Astrocyte (in vitro differentiated cells and primary cell): ENCODE results near the gene MAPKAP1. TPM values are rescaled to one million over a fixed set of nuclear protein-coding genes. Genes with fewer than 3 reads are reported as not detected.

ENCODE experiments used
- DNase-seq: peaks from one replicate; pipeline ENCODE4 v3.0.0-alpha.2; 2010; ENCODE audit warnings: low read depth
- FAIRE-seq: peaks from 2 replicates; lab custom pipeline; 2011; peaks lifted over from hg19 to GRCh38; lab: Jason Lieb, UNC
- H2AFZ ChIP-seq: 2 replicates; pipeline ENCODE4 v1.6.0; 2012; ENCODE audit warnings: low read depth, low read length, inconsistent platforms
- H3K27ac ChIP-seq: 2 replicates; pipeline ENCODE4 v1.5.1; 2011; ENCODE audit warnings: low read depth, low read length, inconsistent platforms
- H3K27me3 ChIP-seq: 2 replicates; pipeline ENCODE4 v1.6.0; 2011; ENCODE audit warnings: low read length, inconsistent platforms; ENCODE audit not compliant: insufficient read depth
- H3K36me3 ChIP-seq: 2 replicates; pipeline ENCODE4 v1.5.1; 2011; ENCODE audit warnings: low read length, inconsistent platforms; ENCODE audit not compliant: insufficient read depth
- H3K4me1 ChIP-seq: 2 replicates; pipeline ENCODE4 v1.5.1; 2011; ENCODE audit warnings: low read length, inconsistent platforms; ENCODE audit not compliant: insufficient read depth
- H3K4me2 ChIP-seq: 2 replicates; pipeline ENCODE4 v1.6.0; 2012; ENCODE audit warnings: low read length, inconsistent platforms
- H3K4me3 ChIP-seq: 2 replicates; pipeline ENCODE4 v1.5.1; 2011; ENCODE audit warnings: low read depth, mild to moderate bottlenecking, low read length, inconsistent platforms; ENCODE audit not compliant: insufficient read depth
- H3K79me2 ChIP-seq: 2 replicates; pipeline ENCODE4 v1.6.0; 2012; ENCODE audit warnings: mild to moderate bottlenecking, low read length, inconsistent platforms; ENCODE audit not compliant: insufficient read depth
- H3K9ac ChIP-seq: 2 replicates; pipeline ENCODE4 v1.6.0; 2012; ENCODE audit warnings: mild to moderate bottlenecking, low read length, inconsistent platforms
- H3K9me3 ChIP-seq: 2 replicates; pipeline ENCODE4 v1.5.1; 2012; ENCODE audit warnings: low read depth, mild to moderate bottlenecking, low read length, inconsistent platforms; ENCODE audit not compliant: insufficient read depth
- H4K20me1 ChIP-seq: 2 replicates; pipeline ENCODE4 v1.6.0; 2012; ENCODE audit warnings: low read length, inconsistent platforms; ENCODE audit not compliant: insufficient read depth
- H3K27ac Mint-ChIP-seq: one replicate; pipeline ENCODE4 v1.8.0; 2021; ENCODE audit warnings: mild to moderate bottlenecking, mixed read lengths; ENCODE audit not compliant: unreplicated experiment
- H3K27me3 Mint-ChIP-seq: one replicate; pipeline ENCODE4 v1.8.0; 2021; ENCODE audit warnings: low read depth, mixed read lengths; ENCODE audit not compliant: unreplicated experiment
- H3K36me3 Mint-ChIP-seq: one replicate; pipeline ENCODE4 v1.8.0; 2021; ENCODE audit warnings: low read depth, mixed read lengths; ENCODE audit not compliant: unreplicated experiment
- H3K4me1 Mint-ChIP-seq: one replicate; pipeline ENCODE4 v1.8.0; 2021; ENCODE audit warnings: low read depth, mixed read lengths; ENCODE audit not compliant: unreplicated experiment
- H3K4me3 Mint-ChIP-seq: one replicate; pipeline ENCODE4 v1.8.0; 2021; ENCODE audit warnings: mild to moderate bottlenecking, moderate library complexity, mixed read lengths; ENCODE audit not compliant: unreplicated experiment
- H3K9me3 Mint-ChIP-seq: one replicate; pipeline ENCODE4 v1.8.0; 2021; ENCODE audit warnings: mild to moderate bottlenecking, mixed read lengths; ENCODE audit not compliant: unreplicated experiment
- CTCF ChIP-seq: IDR thresholded peaks from 2 replicates; pipeline ENCODE4 v1.5.1; 2011; ENCODE audit warnings: low read depth, mild to moderate bottlenecking, inconsistent platforms, low read length, moderate library complexity; ENCODE audit not compliant: insufficient read depth
- EZH2 ChIP-seq: IDR thresholded peaks from 2 replicates; pipeline ENCODE4 v1.6.1; 2012; ENCODE audit warnings: mild to moderate bottlenecking, low read length, inconsistent platforms; ENCODE audit not compliant: insufficient read depth
- total RNA-seq: library from RNA; stranded (reverse); gene quantifications from 2 replicates; pipeline ENCODE4 v1.2.1, GENCODE V29; 2021

MAPKAP1 gene
- total RNA-seq, 1 donor from 2014 or later = 109 TPM

- FAIRE-seq (no peak), DNase-seq (no peak)
- H4K20me1 ChIP-seq = no peaks in the 10 kb centered on the region
- H3K36me3 ChIP-seq = no peaks in the 10 kb centered on the region
- no peak overlapping the region for H3K4me3 Mint-ChIP-seq
- H3K9me3 ChIP-seq = no peaks in the 10 kb centered on the region
- TF ChIP-seq CTCF (no peak), EZH2 (no peak)
- no peaks in the 10 kb centered on the region for H3K27me3 ChIP-seq
- no peak overlapping the region for H3K27ac ChIP-seq
- H2AFZ ChIP-seq = no peak overlapping the region
- H3K9ac ChIP-seq = no peak overlapping the region
- H3K79me2 ChIP-seq = peaks cover 5% of the 10 kb centered on the region
- no peaks in the 10 kb centered on the region for H3K9me3 Mint-ChIP-seq
- no peak overlapping the region for H3K4me3 ChIP-seq
- H3K36me3 Mint-ChIP-seq = peaks cover 3% of the 10 kb centered on the region
- H3K4me1 Mint-ChIP-seq = peaks cover 18% of the 10 kb centered on the region
- H3K4me2 ChIP-seq = no peak overlapping the region
- H3K27me3 Mint-ChIP-seq = no peaks in the 10 kb centered on the region
- no peak overlapping the region for H3K27ac Mint-ChIP-seq
- peaks cover 26% of the 10 kb centered on the region for H3K4me1 ChIP-seq
These were observed 179.5 kb downstream of the MAPKAP1 start for GRCh38 chr9:125527471-125528002.

DNA sequence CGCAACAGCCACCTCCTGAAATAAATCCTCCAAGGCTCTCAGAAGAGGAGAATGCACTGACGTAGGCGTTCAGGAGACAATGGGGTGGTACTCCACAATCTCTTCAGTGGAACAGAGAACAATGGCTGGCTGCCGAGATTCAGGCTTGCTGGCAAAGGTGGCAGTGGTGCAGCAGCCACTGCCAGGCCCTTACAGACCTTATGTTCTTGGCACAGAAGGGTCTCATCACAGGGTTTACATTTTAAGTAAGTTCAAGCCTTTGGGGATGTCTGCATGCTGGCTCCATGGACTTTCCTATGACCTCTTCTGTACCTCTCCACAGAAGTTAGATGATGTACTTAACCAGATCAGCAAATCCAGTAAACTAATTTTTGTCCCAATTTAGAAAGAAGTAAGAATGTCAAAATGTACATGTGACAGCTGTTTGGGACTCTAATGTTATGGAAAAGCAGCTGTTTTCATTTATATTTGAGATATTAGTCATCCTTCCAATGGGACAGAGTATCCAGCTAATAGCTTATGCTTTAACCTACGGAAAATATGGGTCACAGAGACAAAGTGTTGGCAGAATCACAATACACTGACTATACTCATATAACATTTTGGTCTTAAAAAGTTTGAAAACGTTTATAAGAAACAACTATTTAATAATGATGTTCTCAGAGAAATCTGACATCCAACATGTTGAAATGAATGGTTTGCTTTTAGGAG, 180.9 kb downstream of the MAPKAP1 start:
- no peaks in the 10 kb centered on the region for H4K20me1 ChIP-seq
- H3K27ac ChIP-seq = peak overlapping the region; percentile 61
- Mint-ChIP-seq H3K27ac (no peak overlapping the region), H3K9me3 (no peaks in the 10 kb centered on the region), H3K27me3 (no peaks in the 10 kb centered on the region), H3K4me3 (no peak overlapping the region), H3K36me3 (peaks cover 3% of the 10 kb centered on the region), H3K4me1 (peaks cover 28% of the 10 kb centered on the region)
- H3K79me2 ChIP-seq = peaks cover 5% of the 10 kb centered on the region
- FAIRE-seq (no peak), DNase-seq (peak; percentile 72)
- peaks cover 38% of the 10 kb centered on the region for H3K4me1 ChIP-seq
- no peak for TF ChIP-seq CTCF
- TF ChIP-seq EZH2 = no peak
- no peaks in the 10 kb centered on the region for H3K27me3 ChIP-seq
- H3K9me3 ChIP-seq = no peaks in the 10 kb centered on the region
- peak overlapping the region; percentile 52 for H3K4me2 ChIP-seq
- H3K4me3 ChIP-seq = no peak overlapping the region
- peak overlapping the region; percentile 40 for H3K9ac ChIP-seq
- H2AFZ ChIP-seq = no peak overlapping the region
- no peaks in the 10 kb centered on the region for H3K36me3 ChIP-seq
